Neural cell (in vitro differentiated cells): ENCODE measurements around the gene TRPM2.

Experiments
- EP300 ChIP-seq: fragments of 450-650 bp; conservative IDR thresholded peaks from 2 replicates; pipeline ENCODE4 v1.6.1; 2014; ENCODE audit warnings: antibody characterized with exemption, mild to moderate bottlenecking, moderate library complexity; ENCODE audit not compliant: poor library complexity, severe bottlenecking
- EZH2 ChIP-seq: fragments of 200-600, 300-800 bp; shearing (Covaris generic), sonication (generic); IDR thresholded peaks from 2 replicates; pipeline ENCODE4 v1.6.1; 2014; ENCODE audit warnings: antibody characterized with exemption, low read length, borderline replicate concordance, mild to moderate bottlenecking; ENCODE audit not compliant: insufficient read depth, poor library complexity, severe bottlenecking
- MXI1 ChIP-seq: fragments of 450-650 bp; conservative IDR thresholded peaks from 2 replicates; pipeline ENCODE4 v1.6.1; 2014; ENCODE audit warnings: antibody characterized with exemption, mild to moderate bottlenecking; ENCODE audit not compliant: poor library complexity, severe bottlenecking
- POLR2AphosphoS5 ChIP-seq: IDR thresholded peaks from 2 replicates; pipeline ENCODE4 v1.6.1; 2012
- RAD21 ChIP-seq: fragments of 450-650 bp; conservative IDR thresholded peaks from 2 replicates; pipeline ENCODE4 v1.6.1; 2014; ENCODE audit warnings: antibody characterized with exemption, mild to moderate bottlenecking, moderate library complexity
- SMC3 ChIP-seq: fragments of 450-650 bp; conservative IDR thresholded peaks from 2 replicates; pipeline ENCODE4 v1.6.1; 2014; ENCODE audit warnings: antibody characterized with exemption, mild to moderate bottlenecking, moderate library complexity; ENCODE audit not compliant: poor library complexity
- TAF1 ChIP-seq: IDR thresholded peaks from 2 replicates; pipeline ENCODE4 v1.6.1; 2012; ENCODE audit warnings: low read depth
- TF ChIP-seq, protein P1 (sequence below): fragments of 450-650 bp; IDR thresholded peaks from 2 replicates; pipeline ENCODE4 v1.5.1; 2014; ENCODE audit warnings: antibody characterized with exemption, mild to moderate bottlenecking, moderate library complexity; ENCODE audit not compliant: poor library complexity, severe bottlenecking
- TF ChIP-seq, protein P2 (sequence below): IDR thresholded peaks from 2 replicates; pipeline ENCODE4 v1.6.1; 2012; ENCODE audit warnings: borderline replicate concordance

DNA sequence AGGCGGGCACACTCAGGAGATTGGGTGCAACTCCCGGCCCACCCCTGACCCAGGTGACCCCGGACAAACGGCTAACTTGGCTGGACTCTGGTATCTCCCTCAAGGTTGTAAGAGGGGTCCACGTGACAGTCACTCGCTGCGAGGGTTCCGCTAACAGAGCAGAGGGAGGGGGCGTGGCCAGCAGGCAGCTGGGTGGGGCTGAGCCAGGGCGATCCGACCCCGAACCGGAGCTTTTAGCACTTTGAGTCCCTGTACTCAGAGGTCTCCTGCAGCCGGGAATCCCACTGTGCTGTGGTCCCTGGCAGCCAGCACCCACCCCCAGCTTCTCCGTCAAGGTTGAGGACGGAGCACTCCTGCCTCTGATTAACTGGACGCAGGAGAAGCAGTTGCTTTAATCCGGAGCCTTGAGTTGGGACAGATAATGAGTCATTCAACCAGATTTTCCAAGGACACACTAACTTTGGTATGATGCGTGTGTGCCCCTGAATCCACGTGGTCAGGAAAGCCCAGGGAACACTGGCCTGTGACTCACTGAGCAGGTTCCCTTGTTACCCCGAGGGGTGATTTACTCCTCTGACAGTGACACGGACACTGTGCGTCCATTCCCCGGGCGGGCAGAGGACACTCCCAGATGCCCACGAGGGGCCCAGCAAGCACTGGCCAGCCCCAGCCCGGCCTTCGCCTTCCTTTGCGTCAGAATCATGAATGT is 16.8 kb downstream of the TRPM2 start:
- TF ChIP-seq, protein P1, sequence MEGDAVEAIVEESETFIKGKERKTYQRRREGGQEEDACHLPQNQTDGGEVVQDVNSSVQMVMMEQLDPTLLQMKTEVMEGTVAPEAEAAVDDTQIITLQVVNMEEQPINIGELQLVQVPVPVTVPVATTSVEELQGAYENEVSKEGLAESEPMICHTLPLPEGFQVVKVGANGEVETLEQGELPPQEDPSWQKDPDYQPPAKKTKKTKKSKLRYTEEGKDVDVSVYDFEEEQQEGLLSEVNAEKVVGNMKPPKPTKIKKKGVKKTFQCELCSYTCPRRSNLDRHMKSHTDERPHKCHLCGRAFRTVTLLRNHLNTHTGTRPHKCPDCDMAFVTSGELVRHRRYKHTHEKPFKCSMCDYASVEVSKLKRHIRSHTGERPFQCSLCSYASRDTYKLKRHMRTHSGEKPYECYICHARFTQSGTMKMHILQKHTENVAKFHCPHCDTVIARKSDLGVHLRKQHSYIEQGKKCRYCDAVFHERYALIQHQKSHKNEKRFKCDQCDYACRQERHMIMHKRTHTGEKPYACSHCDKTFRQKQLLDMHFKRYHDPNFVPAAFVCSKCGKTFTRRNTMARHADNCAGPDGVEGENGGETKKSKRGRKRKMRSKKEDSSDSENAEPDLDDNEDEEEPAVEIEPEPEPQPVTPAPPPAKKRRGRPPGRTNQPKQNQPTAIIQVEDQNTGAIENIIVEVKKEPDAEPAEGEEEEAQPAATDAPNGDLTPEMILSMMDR = no peak
- TF ChIP-seq POLR2AphosphoS5 (no peak), EZH2 (no peak), EP300 (no peak), MXI1 (no peak), TAF1 (no peak), RAD21 (no peak), SMC3 (no peak)
- TF ChIP-seq, protein P2, sequence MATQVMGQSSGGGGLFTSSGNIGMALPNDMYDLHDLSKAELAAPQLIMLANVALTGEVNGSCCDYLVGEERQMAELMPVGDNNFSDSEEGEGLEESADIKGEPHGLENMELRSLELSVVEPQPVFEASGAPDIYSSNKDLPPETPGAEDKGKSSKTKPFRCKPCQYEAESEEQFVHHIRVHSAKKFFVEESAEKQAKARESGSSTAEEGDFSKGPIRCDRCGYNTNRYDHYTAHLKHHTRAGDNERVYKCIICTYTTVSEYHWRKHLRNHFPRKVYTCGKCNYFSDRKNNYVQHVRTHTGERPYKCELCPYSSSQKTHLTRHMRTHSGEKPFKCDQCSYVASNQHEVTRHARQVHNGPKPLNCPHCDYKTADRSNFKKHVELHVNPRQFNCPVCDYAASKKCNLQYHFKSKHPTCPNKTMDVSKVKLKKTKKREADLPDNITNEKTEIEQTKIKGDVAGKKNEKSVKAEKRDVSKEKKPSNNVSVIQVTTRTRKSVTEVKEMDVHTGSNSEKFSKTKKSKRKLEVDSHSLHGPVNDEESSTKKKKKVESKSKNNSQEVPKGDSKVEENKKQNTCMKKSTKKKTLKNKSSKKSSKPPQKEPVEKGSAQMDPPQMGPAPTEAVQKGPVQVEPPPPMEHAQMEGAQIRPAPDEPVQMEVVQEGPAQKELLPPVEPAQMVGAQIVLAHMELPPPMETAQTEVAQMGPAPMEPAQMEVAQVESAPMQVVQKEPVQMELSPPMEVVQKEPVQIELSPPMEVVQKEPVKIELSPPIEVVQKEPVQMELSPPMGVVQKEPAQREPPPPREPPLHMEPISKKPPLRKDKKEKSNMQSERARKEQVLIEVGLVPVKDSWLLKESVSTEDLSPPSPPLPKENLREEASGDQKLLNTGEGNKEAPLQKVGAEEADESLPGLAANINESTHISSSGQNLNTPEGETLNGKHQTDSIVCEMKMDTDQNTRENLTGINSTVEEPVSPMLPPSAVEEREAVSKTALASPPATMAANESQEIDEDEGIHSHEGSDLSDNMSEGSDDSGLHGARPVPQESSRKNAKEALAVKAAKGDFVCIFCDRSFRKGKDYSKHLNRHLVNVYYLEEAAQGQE = no peak
